ENCODE data around the gene ITGBL1.

The ITGBL1 gene

DNA sequence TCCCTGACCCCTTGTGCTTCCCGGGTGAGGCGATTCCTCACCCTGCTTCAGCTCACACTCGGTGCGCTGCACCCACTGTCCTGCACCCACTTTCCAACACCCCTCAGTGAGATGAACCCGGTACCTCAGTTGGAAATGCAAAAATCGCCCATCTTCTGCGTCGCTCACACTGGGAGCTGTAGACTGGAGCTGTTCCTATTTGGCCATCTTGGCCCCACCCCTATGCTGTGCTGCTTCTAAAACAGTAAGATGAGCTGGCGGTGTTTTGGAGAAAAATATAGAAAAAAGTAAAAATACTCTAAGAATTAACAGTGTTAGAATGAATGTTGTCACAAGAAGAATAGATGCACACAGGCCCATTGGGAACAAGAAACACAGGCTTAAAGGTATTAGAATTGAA is 92.5 kb downstream of the ITGBL1 start:
- H3K4me3 Mint-ChIP-seq = no peak overlapping the region
- H3K9me3 Mint-ChIP-seq = peaks cover 16% of the 10 kb centered on the region
- H3K36me3 Mint-ChIP-seq (ENCODE audit: low read depth) = no peaks in the 10 kb centered on the region
- TF ChIP-seq, protein P1, sequence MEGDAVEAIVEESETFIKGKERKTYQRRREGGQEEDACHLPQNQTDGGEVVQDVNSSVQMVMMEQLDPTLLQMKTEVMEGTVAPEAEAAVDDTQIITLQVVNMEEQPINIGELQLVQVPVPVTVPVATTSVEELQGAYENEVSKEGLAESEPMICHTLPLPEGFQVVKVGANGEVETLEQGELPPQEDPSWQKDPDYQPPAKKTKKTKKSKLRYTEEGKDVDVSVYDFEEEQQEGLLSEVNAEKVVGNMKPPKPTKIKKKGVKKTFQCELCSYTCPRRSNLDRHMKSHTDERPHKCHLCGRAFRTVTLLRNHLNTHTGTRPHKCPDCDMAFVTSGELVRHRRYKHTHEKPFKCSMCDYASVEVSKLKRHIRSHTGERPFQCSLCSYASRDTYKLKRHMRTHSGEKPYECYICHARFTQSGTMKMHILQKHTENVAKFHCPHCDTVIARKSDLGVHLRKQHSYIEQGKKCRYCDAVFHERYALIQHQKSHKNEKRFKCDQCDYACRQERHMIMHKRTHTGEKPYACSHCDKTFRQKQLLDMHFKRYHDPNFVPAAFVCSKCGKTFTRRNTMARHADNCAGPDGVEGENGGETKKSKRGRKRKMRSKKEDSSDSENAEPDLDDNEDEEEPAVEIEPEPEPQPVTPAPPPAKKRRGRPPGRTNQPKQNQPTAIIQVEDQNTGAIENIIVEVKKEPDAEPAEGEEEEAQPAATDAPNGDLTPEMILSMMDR (IDR thresholded peaks at IDR 0.05; ENCODE audit: unreplicated experiment in 3 of 3) = no peak
- H3K27me3 Mint-ChIP-seq (ENCODE audit: low read depth) = peaks cover 3% of the 10 kb centered on the region
- H3K27ac Mint-ChIP-seq = no peak overlapping the region
- peaks cover 4% of the 10 kb centered on the region for H3K4me1 Mint-ChIP-seq

DNA sequence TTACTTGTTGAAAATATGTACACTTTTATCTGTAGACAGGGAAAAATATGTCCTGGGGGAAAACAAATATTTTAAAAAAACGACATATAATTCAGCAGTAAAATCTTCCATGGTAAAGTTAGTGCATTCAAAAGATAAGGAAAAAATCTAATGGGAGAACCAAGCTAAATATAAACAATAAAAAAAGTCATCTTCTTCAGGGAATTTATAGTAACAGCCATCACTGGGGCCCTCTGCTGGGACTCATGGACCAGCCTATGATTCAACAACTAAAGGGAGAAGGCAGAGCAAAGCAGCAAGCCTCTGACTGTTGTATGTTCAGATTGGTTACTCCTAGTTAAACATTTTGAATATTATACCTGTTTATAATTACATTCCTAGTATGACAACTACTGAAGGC is 93.0 kb downstream of the ITGBL1 start:
- Mint-ChIP-seq H3K27me3 (ENCODE audit: low read depth) (peaks cover 3% of the 10 kb centered on the region), H3K27ac (no peak overlapping the region), H3K36me3 (ENCODE audit: low read depth) (no peaks in the 10 kb centered on the region)

DNA sequence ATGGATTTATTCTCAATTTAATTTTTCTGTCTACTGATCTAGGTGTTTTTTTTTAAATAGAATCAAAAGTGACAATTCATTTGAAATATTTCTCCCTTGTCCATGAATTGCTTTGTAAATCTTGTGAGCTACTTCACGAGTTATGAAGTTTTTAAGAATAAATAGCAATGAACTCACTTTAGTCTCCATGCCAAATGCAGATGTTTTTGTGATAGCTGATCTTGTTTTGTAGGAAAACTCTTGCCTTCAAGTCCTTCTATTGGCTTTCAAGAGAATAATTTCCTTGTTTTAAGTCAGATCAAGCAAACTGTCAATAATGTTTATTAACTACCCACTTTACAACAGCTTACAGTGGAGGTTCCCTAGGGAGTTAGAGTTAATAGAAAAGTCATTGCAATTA is 99.8 kb downstream of the ITGBL1 start:
- peaks cover 31% of the 10 kb centered on the region for H3K4me1 Mint-ChIP-seq
- H3K36me3 Mint-ChIP-seq (ENCODE audit: low read depth) = no peaks in the 10 kb centered on the region
- TF ChIP-seq, protein P1 (IDR thresholded peaks at IDR 0.05; ENCODE audit: unreplicated experiment in 3 of 3) = no peak
- no peaks in the 10 kb centered on the region for H3K9me3 Mint-ChIP-seq
- no peaks in the 10 kb centered on the region for H3K27me3 Mint-ChIP-seq (ENCODE audit: low read depth)
- no peak overlapping the region for H3K4me3 Mint-ChIP-seq
- H3K27ac Mint-ChIP-seq = peak overlapping the region in 2 of 3 experiments; percentile 32 to 51

More for the DNA sequence above, 93.0 kb downstream of the ITGBL1 start:
- Mint-ChIP-seq H3K9me3 (peaks cover 16% of the 10 kb centered on the region), H3K4me3 (no peak overlapping the region), H3K4me1 (peaks cover 7% of the 10 kb centered on the region)
- TF ChIP-seq, protein P1 (IDR thresholded peaks at IDR 0.05; ENCODE audit: unreplicated experiment in 3 of 3) = no peak

DNA sequence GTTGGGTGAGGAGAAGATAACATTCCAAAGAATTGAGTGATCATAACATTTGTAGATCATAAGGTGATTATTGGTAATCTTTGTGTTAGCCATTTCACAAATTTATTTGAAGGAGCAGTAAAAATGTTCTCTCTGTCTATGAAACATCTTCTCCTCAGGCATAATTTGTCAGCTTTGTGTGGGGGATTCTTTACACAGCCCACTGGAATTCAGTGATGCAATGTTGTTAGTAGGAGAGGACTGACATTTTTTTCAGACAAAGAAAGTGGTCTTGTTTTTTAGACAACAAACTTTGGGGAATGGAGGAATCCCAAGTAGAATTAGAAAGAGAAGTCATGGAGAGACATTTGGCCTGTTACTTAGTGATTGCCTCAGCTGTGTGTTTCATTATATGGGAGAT is 100.3 kb downstream of the ITGBL1 start:
- TF ChIP-seq, protein P1 (IDR thresholded peaks at IDR 0.05; ENCODE audit: unreplicated experiment in 3 of 3) = no peak
- Mint-ChIP-seq H3K4me1 (peaks cover 31% of the 10 kb centered on the region), H3K27me3 (ENCODE audit: low read depth) (no peaks in the 10 kb centered on the region), H3K36me3 (ENCODE audit: low read depth) (no peaks in the 10 kb centered on the region), H3K27ac (peak overlapping the region; percentile 8 to 74 (median 15)), H3K4me3 (no peak overlapping the region), H3K9me3 (no peaks in the 10 kb centered on the region)

DNA sequence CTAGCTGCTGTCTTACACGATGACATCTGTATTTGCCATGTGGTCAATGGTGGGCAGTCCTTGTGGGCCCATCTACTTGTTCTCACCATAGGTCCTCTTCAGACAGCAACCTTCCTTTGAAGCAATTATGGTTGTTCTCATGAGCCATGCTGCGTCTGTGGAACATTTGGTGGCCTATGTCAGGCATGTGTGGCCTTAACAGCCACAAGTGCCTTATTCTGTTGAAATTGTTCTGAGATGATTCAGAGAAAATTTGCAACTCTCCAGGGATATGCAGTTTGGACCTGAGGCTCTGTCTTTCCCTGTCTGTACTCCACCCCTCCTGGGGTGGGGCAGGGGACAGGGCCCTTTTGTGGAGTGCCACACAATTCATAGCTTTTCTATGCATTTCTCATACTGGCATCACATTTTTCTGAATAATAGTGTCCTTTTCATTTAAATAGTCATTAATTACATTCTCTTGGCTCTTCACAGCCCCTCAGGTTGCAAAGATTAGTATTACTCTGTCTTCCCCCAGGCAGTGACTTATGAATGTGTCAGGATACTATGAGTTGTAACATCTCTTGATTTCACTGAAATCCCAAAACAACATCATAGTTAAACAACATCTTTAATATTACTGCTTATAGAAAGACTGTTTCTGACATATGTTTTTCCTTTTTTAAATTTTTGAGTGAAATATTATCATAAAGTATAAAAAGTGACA is 102.1 kb downstream of the ITGBL1 start:
- Mint-ChIP-seq H3K4me3 (no peak overlapping the region), H3K4me1 (peaks cover 31% of the 10 kb centered on the region), H3K9me3 (no peaks in the 10 kb centered on the region), H3K36me3 (ENCODE audit: low read depth) (no peaks in the 10 kb centered on the region), H3K27ac (no peak overlapping the region), H3K27me3 (ENCODE audit: low read depth) (no peaks in the 10 kb centered on the region)
- TF ChIP-seq, protein P1 (IDR thresholded peaks at IDR 0.05; ENCODE audit: unreplicated experiment in 3 of 3) = no peak

DNA sequence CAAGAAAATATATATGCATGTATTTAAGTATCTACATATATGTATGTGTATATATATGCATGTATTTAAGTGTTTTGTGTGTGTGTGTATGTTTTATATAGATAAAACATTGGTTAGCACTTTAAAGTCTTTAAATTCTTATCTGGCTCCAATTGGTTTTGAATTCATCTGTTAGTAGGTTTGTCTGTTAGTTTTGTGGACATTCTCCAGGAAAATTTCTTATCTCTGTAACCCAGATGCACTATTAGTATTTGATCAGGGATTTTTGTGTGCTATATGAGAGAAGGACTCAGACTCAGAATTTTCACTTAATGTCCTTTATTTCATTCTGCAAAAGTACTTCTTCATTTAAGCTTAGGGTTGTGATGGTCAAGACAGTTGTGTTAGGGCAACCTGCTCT is 103.1 kb downstream of the ITGBL1 start:
- peaks cover 22% of the 10 kb centered on the region for H3K4me1 Mint-ChIP-seq
- H3K27me3 Mint-ChIP-seq (ENCODE audit: low read depth) = no peaks in the 10 kb centered on the region
- H3K4me3 Mint-ChIP-seq = no peak overlapping the region
- no peaks in the 10 kb centered on the region for H3K9me3 Mint-ChIP-seq
- TF ChIP-seq, protein P1 (IDR thresholded peaks at IDR 0.05; ENCODE audit: unreplicated experiment in 3 of 3) = no peak
- no peaks in the 10 kb centered on the region for H3K36me3 Mint-ChIP-seq (ENCODE audit: low read depth)
- no peak overlapping the region for H3K27ac Mint-ChIP-seq
